Smooth muscle cell (in vitro differentiated cells): ENCODE data around the gene TCF25. TPM values are rescaled to one million over a fixed set of nuclear protein-coding genes. Genes with fewer than 3 reads are reported as not detected.

Experiments used
- DNase-seq: peaks from one replicate; lab custom pipeline; 2025; ENCODE audit not compliant: unreplicated experiment; lab: John Stamatoyannopoulos, UW
- H2AFZ ChIP-seq: fragments of 200-600 bp; sonication (generic); 2 replicates; pipeline ENCODE4 v1.6.0; 2016; ENCODE audit warnings: antibody characterized with exemption, low read depth, mild to moderate bottlenecking
- H3F3A ChIP-seq: fragments of 200-600 bp; sonication (generic); 2 replicates; pipeline ENCODE4 v1.6.0; 2017; ENCODE audit warnings: antibody characterized with exemption, low read depth
- H3K27ac ChIP-seq: fragments of 200-600 bp; sonication (generic); 2 replicates; pipeline ENCODE4 v1.5.1; 2016; ENCODE audit warnings: low read depth, mild to moderate bottlenecking
- H3K27me3 ChIP-seq: fragments of 200-600 bp; sonication (generic); 2 replicates; pipeline ENCODE4 v1.6.1; 2016; ENCODE audit warnings: low read depth, mild to moderate bottlenecking
- H3K36me3 ChIP-seq: fragments of 200-600 bp; sonication (generic); 2 replicates; pipeline ENCODE4 v1.5.1; 2016; ENCODE audit warnings: low read depth
- H3K4me1 ChIP-seq: fragments of 200-600 bp; sonication (generic); 2 replicates; pipeline ENCODE4 v1.5.1; 2016; ENCODE audit warnings: low read depth
- H3K4me2 ChIP-seq: fragments of 200-600 bp; sonication (generic); 2 replicates; pipeline ENCODE4 v1.6.0; 2016; ENCODE audit warnings: mild to moderate bottlenecking
- H3K4me3 ChIP-seq: fragments of 200-600 bp; sonication (generic); 2 replicates; pipeline ENCODE4 v1.5.1; 2016; ENCODE audit warnings: mild to moderate bottlenecking
- H3K79me2 ChIP-seq: fragments of 200-600 bp; sonication (generic); 2 replicates; pipeline ENCODE4 v1.6.0; 2016; ENCODE audit warnings: low read depth, mild to moderate bottlenecking
- H3K9ac ChIP-seq: fragments of 200-600 bp; sonication (generic); 2 replicates; pipeline ENCODE4 v1.6.0; 2016; ENCODE audit warnings: low read depth
- H3K9me3 ChIP-seq: fragments of 200-600 bp; sonication (generic); replicated peaks from 2 replicates; pipeline ENCODE4 v1.5.1; 2016; ENCODE audit warnings: low read depth
- H4K20me1 ChIP-seq: fragments of 200-600 bp; sonication (generic); 2 replicates; pipeline ENCODE4 v1.6.0; 2016; ENCODE audit warnings: low read depth
- WGBS: methylation state at CpG from one replicate; pipeline ENCODE4 v1.1.7; 2016; ENCODE audit warnings: low lambda C conversion rate; 5-methylcytosine and 5-hydroxymethylcytosine counted together
- polyA plus RNA-seq: library from polyadenylated mRNA; unstranded; fragments of >200 nt; fragmentation: Nextera tagmentation; extraction: Ambion mirVana; gene quantifications from 2 replicates; pipeline ENCODE4 v1.2.1, GENCODE V29; 2016
- total RNA-seq: library from RNA; depleted of rRNA; stranded (reverse); fragments of >200 nt; gene quantifications from 2 replicates; pipeline ENCODE4 v1.2.3, GENCODE V29; 2014
- TF ChIP-seq, protein P1 (sequence below): fragments of 200-600 bp; sonication (generic); IDR thresholded peaks from 2 replicates; pipeline ENCODE4 v1.5.1; 2017; ENCODE audit warnings: borderline replicate concordance, mild to moderate bottlenecking, antibody characterized with exemption; ENCODE audit not compliant: insufficient read depth, poor library complexity, severe bottlenecking

The TCF25 gene
- total and polyA plus RNA-seq, 2 experiments from 2014 or later, result 99.8 to 174 TPM

DNA sequence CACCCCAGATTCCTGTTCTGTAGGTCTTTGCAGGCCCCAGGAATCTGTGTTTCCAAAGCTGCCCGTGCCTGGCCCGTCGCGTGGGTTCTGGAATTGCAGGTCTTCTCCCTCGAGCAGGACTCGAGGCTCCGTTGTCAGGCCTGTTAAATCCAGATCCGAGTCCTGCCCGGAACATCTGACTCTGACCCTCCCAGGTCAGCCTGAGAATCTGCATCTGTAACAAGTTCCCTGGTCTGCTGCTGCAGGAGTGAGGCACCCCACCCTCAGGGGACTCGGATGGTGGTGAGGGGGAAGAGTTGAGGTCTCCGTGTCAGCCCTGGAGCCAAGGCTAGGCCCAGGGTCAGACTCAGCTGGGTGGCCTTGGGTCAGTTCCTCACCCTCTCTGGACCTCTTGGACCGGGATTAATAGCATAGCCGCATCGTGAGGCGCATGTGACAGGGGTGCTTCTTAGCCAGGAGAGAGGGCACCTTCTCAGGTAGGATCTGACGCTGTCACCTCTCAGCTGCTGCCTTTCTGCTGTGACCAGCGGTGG, 36.3 kb upstream of the TCF25 start:
- no peak for DNase-seq
- Histone ChIP-seq H3K36me3 (no peaks in the 10 kb centered on the region), H3K9ac (no peak overlapping the region), H3K9me3 (no peaks in the 10 kb centered on the region), H3K27ac (no peak overlapping the region), H4K20me1 (no peaks in the 10 kb centered on the region), H2AFZ (no peak overlapping the region), H3K4me3 (no peak overlapping the region), H3K79me2 (no peaks in the 10 kb centered on the region), H3K4me1 (no peaks in the 10 kb centered on the region), H3K4me2 (no peak overlapping the region), H3K27me3 (no peaks in the 10 kb centered on the region), H3F3A (no peaks in the 10 kb centered on the region)
- WGBS, result 91% methylated on average over 17 of the region's 17 CpGs
- TF ChIP-seq, protein P1, sequence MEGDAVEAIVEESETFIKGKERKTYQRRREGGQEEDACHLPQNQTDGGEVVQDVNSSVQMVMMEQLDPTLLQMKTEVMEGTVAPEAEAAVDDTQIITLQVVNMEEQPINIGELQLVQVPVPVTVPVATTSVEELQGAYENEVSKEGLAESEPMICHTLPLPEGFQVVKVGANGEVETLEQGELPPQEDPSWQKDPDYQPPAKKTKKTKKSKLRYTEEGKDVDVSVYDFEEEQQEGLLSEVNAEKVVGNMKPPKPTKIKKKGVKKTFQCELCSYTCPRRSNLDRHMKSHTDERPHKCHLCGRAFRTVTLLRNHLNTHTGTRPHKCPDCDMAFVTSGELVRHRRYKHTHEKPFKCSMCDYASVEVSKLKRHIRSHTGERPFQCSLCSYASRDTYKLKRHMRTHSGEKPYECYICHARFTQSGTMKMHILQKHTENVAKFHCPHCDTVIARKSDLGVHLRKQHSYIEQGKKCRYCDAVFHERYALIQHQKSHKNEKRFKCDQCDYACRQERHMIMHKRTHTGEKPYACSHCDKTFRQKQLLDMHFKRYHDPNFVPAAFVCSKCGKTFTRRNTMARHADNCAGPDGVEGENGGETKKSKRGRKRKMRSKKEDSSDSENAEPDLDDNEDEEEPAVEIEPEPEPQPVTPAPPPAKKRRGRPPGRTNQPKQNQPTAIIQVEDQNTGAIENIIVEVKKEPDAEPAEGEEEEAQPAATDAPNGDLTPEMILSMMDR, result no peak

DNA sequence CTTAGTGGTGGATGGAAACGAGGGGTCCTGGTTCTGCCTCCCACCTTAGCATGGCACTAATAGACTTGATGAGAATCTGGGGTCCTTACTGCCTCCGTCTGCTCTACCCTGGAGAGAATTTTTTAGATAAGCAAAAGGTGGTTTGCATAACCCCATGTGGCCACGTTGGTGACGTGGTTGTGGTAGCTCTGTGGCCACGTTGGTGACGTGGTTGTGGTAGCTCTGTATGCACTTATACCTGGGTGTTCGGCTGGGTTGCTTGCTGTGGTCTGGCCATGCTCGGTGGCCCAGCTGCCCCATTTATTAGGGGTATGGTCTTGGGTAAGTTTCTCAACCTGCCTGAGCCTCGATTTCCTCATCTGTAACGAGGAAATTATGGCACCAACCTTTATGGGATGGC, 32.1 kb upstream of the TCF25 start:
- Histone ChIP-seq H3K27me3 (no peaks in the 10 kb centered on the region), H3K36me3 (no peaks in the 10 kb centered on the region), H3K9ac (no peak overlapping the region), H3K27ac (no peak overlapping the region), H3K79me2 (no peaks in the 10 kb centered on the region), H3F3A (no peaks in the 10 kb centered on the region), H2AFZ (no peak overlapping the region), H3K9me3 (no peaks in the 10 kb centered on the region), H3K4me3 (no peak overlapping the region), H3K4me1 (no peaks in the 10 kb centered on the region), H3K4me2 (no peak overlapping the region), H4K20me1 (no peaks in the 10 kb centered on the region)
- DNase-seq, result no peak
- WGBS, result 92% methylated on average over 10 of the region's 10 CpGs
- TF ChIP-seq, protein P1, result no peak

DNA sequence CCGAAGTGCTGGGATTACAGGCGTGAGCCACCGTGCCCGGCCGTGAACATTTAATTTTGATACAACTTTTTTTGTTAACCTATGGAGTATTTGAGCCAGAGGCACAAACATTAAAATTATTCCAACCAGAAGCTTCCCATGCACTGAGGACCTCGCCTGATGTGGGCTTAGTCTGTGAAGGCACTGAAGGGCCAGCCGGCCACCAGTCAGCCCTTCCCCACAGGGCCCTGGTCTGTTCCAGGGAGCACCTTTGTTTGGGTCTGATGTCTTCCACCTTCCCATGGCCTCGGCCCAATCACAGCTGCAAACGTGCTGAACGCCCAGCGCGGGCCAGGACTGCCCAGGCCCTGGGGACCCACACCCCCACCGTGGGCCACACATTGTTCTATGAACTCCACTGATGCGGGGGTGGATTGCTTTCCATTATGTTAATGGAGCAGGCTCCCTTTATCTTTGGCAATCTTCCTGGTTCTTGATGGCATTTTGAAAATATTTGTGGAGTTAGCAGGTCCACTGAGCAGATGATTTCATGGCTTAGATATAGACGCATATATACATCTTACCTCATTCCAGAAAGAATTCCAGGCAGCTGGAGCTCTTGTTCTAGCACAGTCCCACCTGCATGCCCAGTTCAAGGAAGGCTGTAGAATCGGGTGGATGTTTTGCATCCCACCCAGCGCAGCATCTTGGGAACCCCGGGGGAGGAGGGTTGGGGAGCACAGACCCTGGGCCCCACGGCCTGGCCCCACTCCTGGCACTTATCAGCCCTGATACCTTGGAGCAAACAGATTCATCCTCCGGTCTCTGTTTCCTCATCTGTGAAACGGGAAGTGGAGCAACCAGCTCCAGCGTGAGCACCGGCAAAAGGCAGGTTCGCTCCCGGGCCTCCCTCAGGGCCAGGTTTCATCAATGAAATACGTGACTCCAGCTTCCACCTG, 30.7 kb upstream of the TCF25 start:
- H4K20me1 ChIP-seq, result no peaks in the 10 kb centered on the region
- no peak overlapping the region for H2AFZ ChIP-seq
- TF ChIP-seq, protein P1, result no peak
- H3K9ac ChIP-seq, result no peak overlapping the region
- no peaks in the 10 kb centered on the region for H3F3A ChIP-seq
- H3K79me2 ChIP-seq, result no peaks in the 10 kb centered on the region
- no peak for DNase-seq
- H3K27ac ChIP-seq, result no peak overlapping the region
- H3K4me1 ChIP-seq, result no peaks in the 10 kb centered on the region
- 86% methylated on average over 26 of the region's 26 CpGs for WGBS
- H3K4me2 ChIP-seq, result no peak overlapping the region
- no peak overlapping the region for H3K4me3 ChIP-seq
- no peaks in the 10 kb centered on the region for H3K9me3 ChIP-seq
- H3K36me3 ChIP-seq, result no peaks in the 10 kb centered on the region
- no peaks in the 10 kb centered on the region for H3K27me3 ChIP-seq
